Measurements from ENCODE around the gene SLC22A5. TPM values are rescaled to one million over a fixed set of nuclear protein-coding genes. Genes with fewer than 3 reads are reported as not detected.
A peak's percentile ranks its signal among the peaks of the same experiment; 100 is the strongest.

SLC22A5 gene
- total and polyA plus RNA-seq, 9 of the 15 experiments (the other 6 are each of a cell fraction or from before 2014, with no cell fraction given) = 3.0 to 16.6 (median 8.3) TPM

GRCh38 chr5:132369474-132370180 lies at the start of gene SLC22A5 (continued):
- TF ChIP-seq ZNF407 (IDR thresholded peaks at IDR 0.05; ENCODE audit: low read depth) (no peak), PURB (CRISPR knock-in tag; IDR thresholded peaks at IDR 0.05; ENCODE audit: low read depth) (no peak), MCM3 (IDR thresholded peaks at IDR 0.05) (no peak), ZNF57 (CRISPR knock-in tag; IDR thresholded peaks at IDR 0.05) (no peak), POLR2B (IDR thresholded peaks at IDR 0.05; ENCODE audit: low read depth, partially characterized antibody) (no peak), CREB3L1 (IDR thresholded peaks at IDR 0.05; ENCODE audit: borderline replicate concordance, low read depth) (peak; percentile 75), SP1 (CRISPR knock-in tag; IDR thresholded peaks at IDR 0.05) (no peak), NONO (IDR thresholded peaks at IDR 0.05; ENCODE audit: low read depth in 2 of 2, low read length in 1 of 2) (peak in 1 of 2 experiments; percentile 67; a peak in 1 of 4 replicates), ZBTB5 (IDR thresholded peaks at IDR 0.05) (no peak), RNF2 (IDR thresholded peaks at IDR 0.05) (no peak), NR2C1 (IDR thresholded peaks at IDR 0.05) (no peak), NR2C1 (tag; IDR thresholded peaks at IDR 0.05) (no peak)
